Muscle layer of colon (tissue), 2 donors: ENCODE data around the gene NAIF1.
A peak's percentile ranks its signal among the peaks of the same experiment; 100 is the strongest.
"Not testable (repeated sequence)": the region's sequence is repeated elsewhere in the genome, so short reads cannot be mapped to it uniquely, and the experiment has no call there.

Experiments
- H3K27ac ChIP-seq: one replicate; pipeline ENCODE4 v1.7.0; 2013; ENCODE audit warnings: low read depth, mild to moderate bottlenecking, low read length, moderate library complexity
- H3K27me3 ChIP-seq, 2 donors: one replicate each; pipeline ENCODE4 v1.7.0; 2013; ENCODE audit warnings: low read length in 2 of 2, mild to moderate bottlenecking in 2 of 2; ENCODE audit not compliant: insufficient read depth in 2 of 2, control insufficient read depth in 1 of 2
- H3K36me3 ChIP-seq: one replicate; pipeline ENCODE4 v1.7.0; 2013; ENCODE audit warnings: mild to moderate bottlenecking, low read length; ENCODE audit not compliant: insufficient read depth
- H3K4me1 ChIP-seq: one replicate; pipeline ENCODE4 v1.7.0; 2013; ENCODE audit warnings: mild to moderate bottlenecking, low read length; ENCODE audit not compliant: insufficient read depth
- H3K4me3 ChIP-seq, 2 donors: one replicate each; pipeline ENCODE4 v1.7.0; 2013; ENCODE audit warnings: low read length in 2 of 2, low read depth in 1 of 2, mild to moderate bottlenecking in 1 of 2, moderate library complexity in 1 of 2
- H3K9ac ChIP-seq: one replicate; pipeline ENCODE4 v1.7.0; 2013; ENCODE audit warnings: low read length
- H3K9me3 ChIP-seq: one replicate; pipeline ENCODE4 v1.7.0; 2013; ENCODE audit warnings: mild to moderate bottlenecking, low read length
- donor health status: abdominal sarcoma.
- donor health status: Adenocarcinoma of cecum.

Gene NAIF1

DNA sequence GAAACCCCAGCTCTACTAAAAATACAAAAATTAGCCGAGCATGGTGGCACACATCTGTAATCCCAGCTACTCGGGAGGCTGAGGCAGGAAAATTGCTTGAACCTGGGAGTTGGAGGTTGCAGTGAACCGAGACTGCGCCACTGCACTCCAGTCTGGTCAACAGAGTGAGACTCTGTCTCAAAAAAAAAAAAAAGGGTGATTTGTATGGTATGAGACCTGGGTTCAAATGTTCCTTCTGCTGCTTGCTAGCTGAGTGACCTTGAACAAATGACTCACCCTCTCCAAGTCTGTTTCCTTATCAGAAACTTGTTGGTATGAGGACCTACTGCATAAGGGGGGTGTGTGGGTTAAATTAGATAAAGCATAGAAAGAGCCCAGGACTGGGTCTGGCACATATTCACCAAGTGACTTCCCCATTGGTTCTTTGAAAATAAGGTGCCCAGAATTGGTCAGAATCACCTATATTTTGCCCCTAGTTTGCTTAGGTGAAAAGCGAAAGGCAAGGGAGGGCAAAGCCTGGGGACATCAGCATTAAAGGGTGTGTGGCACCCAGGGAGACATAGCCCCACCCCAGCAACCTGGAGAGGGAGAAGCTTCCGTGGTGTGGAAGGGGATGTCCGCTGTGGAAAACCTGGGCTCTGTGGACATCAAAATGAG lies 10.9 kb upstream of the NAIF1 start:
- Histone ChIP-seq H3K4me3 (no peak overlapping the region), H3K9me3 (no peaks in the 10 kb centered on the region), H3K9ac (no peak overlapping the region), H3K4me1 (peaks cover 52% of the 10 kb centered on the region), H3K36me3 (peaks cover 7% of the 10 kb centered on the region), H3K27ac (no peak overlapping the region), H3K27me3 (no peaks in the 10 kb centered on the region)

DNA sequence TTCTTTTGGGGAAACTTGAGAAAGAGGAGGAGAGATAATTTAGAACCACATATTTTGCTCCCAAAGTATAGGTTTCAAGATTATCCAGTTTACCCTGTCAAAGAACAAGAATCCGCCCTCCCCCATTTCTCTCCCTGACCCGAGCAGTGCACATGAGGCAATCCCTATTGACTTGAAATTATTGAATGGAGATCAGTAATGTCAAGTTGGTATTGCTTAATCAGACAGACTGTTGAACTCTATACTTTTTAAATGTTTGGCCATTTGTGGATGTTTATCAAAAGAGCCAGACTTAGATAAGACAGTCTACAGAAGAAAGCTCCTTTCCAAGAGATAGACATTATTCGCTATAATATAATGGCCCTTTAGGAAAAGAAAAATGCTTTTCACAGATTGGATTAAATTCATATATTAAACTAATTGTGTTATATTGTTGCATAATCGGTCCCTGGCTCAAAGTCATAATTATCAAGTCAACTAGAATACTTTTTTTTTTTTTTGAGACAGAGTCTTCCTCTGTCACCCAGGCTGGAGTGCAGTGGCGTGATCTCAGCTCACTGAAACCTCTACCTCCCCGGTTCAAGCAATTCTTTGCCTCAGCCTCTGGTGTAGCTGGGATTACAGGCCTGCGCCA lies 6.2 kb upstream of the NAIF1 start:
- H3K9me3 ChIP-seq: no peaks in the 10 kb centered on the region

DNA sequence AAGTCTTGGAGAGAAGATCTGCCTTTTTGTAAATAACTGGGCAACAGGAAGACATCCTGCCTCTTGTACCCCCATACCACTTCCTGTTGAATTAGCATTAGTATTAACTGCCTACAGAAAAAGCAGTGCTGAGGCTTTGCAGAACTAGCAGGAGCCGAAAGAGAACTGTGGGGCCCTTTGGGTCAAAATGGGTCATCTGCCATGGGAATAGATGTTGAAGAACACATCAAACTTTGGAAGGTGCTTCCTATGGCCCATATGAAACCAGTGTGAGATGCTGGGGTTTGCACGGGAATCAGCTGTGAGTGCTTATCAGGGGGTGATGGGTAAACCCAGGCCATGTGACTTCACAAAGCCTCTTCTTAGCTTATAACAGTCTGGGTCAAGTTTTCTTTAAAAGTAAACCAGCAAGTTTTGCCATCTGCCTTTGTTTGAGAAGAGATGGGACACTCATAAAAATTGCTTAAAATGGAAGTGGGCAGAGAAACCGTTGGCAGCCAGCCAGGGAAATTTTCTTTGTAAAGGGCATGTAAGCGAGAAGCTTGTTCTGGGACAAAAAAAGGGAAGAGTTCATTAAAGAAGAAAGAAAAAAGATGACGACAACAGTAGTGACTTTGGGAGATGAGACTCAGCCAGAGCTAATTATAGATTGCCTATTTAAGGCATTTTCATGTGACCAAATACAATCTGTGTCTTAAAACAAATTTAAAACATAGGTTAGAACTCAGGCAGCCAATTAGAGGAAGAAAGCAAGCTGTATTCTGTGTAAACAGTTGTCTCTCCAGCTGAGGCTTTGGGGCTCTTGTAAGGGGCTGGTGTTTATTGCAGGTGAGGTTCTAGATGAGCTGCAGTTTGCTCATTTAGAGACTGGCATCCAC lies 5.3 kb upstream of the NAIF1 start:
- H3K9ac ChIP-seq: peak overlapping the region; percentile 16
- peak overlapping the region in 1 of 2 donors; percentile 14 for H3K4me3 ChIP-seq
- no peaks in the 10 kb centered on the region for H3K36me3 ChIP-seq
- no peaks in the 10 kb centered on the region for H3K9me3 ChIP-seq
- peak overlapping the region; percentile 93 for H3K27ac ChIP-seq
- peaks cover 50% of the 10 kb centered on the region for H3K4me1 ChIP-seq
- no peaks in the 10 kb centered on the region for H3K27me3 ChIP-seq

More for the DNA sequence above, 6.2 kb upstream of the NAIF1 start:
- Histone ChIP-seq H3K9ac (no peak overlapping the region), H3K27ac (peak overlapping the region; percentile 93), H3K27me3 (no peaks in the 10 kb centered on the region), H3K4me1 (peaks cover 55% of the 10 kb centered on the region), H3K4me3 (no peak overlapping the region), H3K36me3 (no peaks in the 10 kb centered on the region)

GRCh38 chr9:128071475-128071874 lies 4.4 kb upstream of the NAIF1 start:
- Histone ChIP-seq H3K27ac (peak overlapping the region; percentile 93), H3K4me1 (peaks cover 53% of the 10 kb centered on the region)
- not testable (repeated sequence) for H3K9ac ChIP-seq, H3K4me3 ChIP-seq, H3K9me3 ChIP-seq, H3K36me3 ChIP-seq, H3K27me3 ChIP-seq

- no peak overlapping the region for H3K9ac ChIP-seq
- no peaks in the 10 kb centered on the region for H3K36me3 ChIP-seq
- H3K27ac ChIP-seq: peak overlapping the region; percentile 47
- no peak overlapping the region for H3K4me3 ChIP-seq
- H3K4me1 ChIP-seq: peaks cover 59% of the 10 kb centered on the region
- no peaks in the 10 kb centered on the region for H3K27me3 ChIP-seq
- H3K9me3 ChIP-seq: no peaks in the 10 kb centered on the region
Measured at GRCh38 chr9:128070874-128071273, 3.8 kb upstream of the NAIF1 start.

DNA sequence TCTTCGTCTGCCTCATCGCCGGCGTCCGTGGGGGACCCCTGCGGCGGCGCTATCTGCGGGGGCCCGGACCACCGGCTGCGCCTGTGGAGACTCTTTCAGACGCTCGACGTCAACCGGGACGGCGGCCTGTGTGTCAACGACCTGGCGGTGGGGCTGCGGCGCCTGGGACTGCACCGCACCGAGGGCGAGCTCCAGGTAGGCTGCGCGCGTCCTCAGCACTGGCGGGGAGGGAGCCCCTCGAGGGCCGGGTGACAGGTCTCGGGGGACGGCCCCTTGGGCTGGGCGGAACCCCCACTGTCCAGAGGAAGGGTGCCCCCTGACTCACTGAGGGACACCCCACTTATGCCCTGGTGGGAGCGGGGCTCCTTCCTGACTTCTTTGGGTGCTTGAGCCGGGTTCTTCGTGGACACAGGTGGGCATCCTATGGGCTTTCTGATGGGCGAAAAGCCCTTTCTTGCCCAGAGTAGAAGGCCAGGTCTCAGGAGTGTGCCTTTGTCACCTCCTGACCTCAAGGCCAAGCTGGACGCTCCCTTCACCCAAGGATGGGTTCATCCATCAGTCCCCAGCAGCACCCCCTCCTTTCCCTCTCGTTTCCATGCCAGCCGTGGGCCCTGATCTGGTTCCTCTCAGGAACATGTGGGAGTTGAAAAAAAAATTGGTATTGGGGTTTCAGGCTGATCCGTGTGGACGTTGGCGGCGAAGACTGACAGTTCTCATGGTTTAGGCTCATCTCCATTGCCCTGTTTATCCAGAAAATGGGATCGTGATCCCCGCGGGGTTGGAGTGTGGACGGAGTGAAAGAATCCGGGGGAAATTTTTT lies 1.5 kb upstream of the NAIF1 start:
- H3K4me1 ChIP-seq: peaks cover 56% of the 10 kb centered on the region
- H3K4me3 ChIP-seq: peak overlapping the region; percentile 79 to 96
- no peaks in the 10 kb centered on the region for H3K9me3 ChIP-seq
- peak overlapping the region; percentile 88 for H3K27ac ChIP-seq
- no peaks in the 10 kb centered on the region for H3K36me3 ChIP-seq
- H3K27me3 ChIP-seq: no peaks in the 10 kb centered on the region
- peak overlapping the region; percentile 83 for H3K9ac ChIP-seq

GRCh38 chr9:128067645-128068385 lies 695 bp upstream of the NAIF1 start, which contains the start of gene SLC25A25:
Gene SLC25A25 (plus strand): TSS chr9:128068232. CDS start chr9:128068320, 88 bp downstream.
- Histone ChIP-seq H3K9me3 (no peaks in the 10 kb centered on the region), H3K27ac (peak within 1 kb of the TSS; percentile 88), H3K36me3 (peaks cover 5% of the 10 kb centered on the region), H3K27me3 (no peaks in the 10 kb centered on the region), H3K9ac (peak within 1 kb of the TSS; percentile 87), H3K4me1 (peaks cover 49% of the 10 kb centered on the region), H3K4me3 (peak within 1 kb of the TSS; percentile 79 to 97)

- peak overlapping the region; percentile 65 to 97 for H3K4me3 ChIP-seq
- H3K9ac ChIP-seq: no peak overlapping the region
- H3K36me3 ChIP-seq: peaks cover 12% of the 10 kb centered on the region
- peaks cover 35% of the 10 kb centered on the region for H3K4me1 ChIP-seq
- H3K27me3 ChIP-seq: no peaks in the 10 kb centered on the region
- H3K9me3 ChIP-seq: no peaks in the 10 kb centered on the region
- H3K27ac ChIP-seq: no peak overlapping the region
Measured at GRCh38 chr9:128065907-128066712, 1.0 kb downstream of the NAIF1 start.

GRCh38 chr9:128062846-128063831 lies 4.0 kb downstream of the NAIF1 start:
- Histone ChIP-seq H3K9me3 (no peaks in the 10 kb centered on the region), H3K27me3 (no peaks in the 10 kb centered on the region), H3K9ac (no peak overlapping the region), H3K4me1 (peaks cover 17% of the 10 kb centered on the region), H3K4me3 (no peak overlapping the region), H3K27ac (no peak overlapping the region), H3K36me3 (peaks cover 12% of the 10 kb centered on the region)
